Left colon (tissue), 2 donors: ENCODE data around the gene TRIP13. TPM values are rescaled to one million over a fixed set of nuclear protein-coding genes. Genes with fewer than 3 reads are reported as not detected.
A peak's percentile ranks its signal among the peaks of the same experiment; 100 is the strongest.

ENCODE experiments used
- ATAC-seq: fragments of 200-7000 bp; cut with Tn5 transposase; one replicate; pipeline ENCODE4 v1.9.1; 2020; ENCODE audit warnings: mild to moderate bottlenecking, moderate library complexity
- DNase-seq, 2 donors: peaks; one replicate each; pipeline ENCODE4 v3.0.0-alpha.2; 2020
- intact Hi-C, 2 donors: fragments of 100-400 bp; cut with DNase I in 1 of 2; cut with micrococcal nuclease in 1 of 2; formaldehyde crosslinking; loops; one replicate each; pipeline versions ENCODE4 v1.11.2 to v1.14.0; 2022; cut with DNase I, micrococcal nuclease
- total RNA-seq, 2 donors: library from RNA; stranded (reverse); fragmentation: NEBNext Ultra II Directional; extraction: Animal tissue kit (Norgen Biotek cat#: 25700); gene quantifications; one replicate each; pipeline ENCODE4 v1.2.1, GENCODE V29; 2021
- donor health status: DM: no; HTN: no; CAD: no.
- donor health status: DM: yes; HTN: yes; CAD: no.

Gene TRIP13
- total RNA-seq, 2 donors from 2014 or later, result 2.1 to 4.3 TPM

DNA sequence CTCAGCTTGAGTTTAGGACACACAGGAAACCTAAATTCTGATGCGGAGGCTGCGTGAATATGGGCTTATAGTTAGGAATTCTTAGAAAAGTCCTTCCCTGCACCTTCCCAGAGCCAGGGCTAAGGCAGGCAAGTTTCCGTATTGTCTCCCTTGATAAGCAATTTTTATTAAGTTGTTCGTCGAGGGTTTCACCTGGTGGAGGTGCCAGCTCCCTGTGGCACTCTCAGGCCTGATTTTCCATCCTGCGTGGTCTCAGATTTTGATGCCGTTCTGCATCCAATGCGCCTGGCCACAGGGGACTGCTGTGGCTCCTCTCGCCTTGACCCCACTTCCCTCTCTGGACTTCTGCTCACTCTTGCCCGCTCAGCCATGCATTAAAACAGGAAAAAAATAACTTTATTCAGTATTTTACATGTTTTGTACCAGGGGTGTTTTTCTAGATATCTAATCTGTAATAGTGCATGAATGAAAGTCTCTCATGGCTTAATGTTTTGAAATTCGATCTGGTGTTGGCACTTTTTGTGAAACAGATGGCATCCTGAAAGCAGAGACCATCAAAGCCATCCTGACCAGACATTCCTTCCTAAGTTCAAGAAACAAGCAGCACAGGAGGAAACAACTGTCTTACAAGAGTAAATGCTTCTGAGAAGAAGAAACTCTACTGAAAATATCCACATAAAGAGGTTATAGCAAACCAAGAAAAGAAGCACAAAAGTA is 50.7 kb downstream of the TRIP13 start:
- DNase-seq, result no peak
- no peak for ATAC-seq
- intact Hi-C loops, result no loop called here

DNA sequence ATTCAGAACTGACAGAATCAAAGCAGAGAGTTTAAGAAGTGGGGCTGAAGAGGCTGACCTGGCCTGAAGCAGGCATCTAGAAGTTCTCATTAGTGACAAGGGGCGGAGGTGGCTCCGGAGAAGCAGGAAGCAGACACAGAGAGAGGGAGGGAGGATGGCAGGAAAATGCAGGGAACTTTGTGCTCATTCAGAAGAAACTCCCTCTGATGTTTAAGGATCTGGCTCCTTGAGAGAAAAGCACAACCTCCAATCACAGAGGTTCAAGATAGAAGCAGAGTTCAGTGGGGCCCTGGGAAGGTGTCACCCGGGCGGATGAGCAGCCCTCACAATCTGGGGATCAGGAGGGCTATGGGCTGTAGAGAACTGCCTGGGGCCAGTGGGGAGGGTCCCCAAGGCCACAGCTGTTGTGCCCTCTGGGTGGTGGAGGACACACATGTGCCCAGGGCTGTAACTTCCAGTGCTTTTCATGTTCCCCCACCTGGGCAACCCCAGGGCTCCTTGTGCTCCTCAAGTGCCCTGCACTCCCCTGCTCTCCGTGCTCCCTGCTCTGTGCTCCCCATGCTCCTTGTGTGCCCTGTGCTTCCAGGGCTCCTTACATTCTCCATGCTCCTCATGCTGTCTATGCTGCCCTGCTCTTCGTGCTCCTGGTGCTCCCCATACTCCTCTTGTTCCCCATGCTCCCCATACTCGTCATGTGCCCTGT is 51.4 kb downstream of the TRIP13 start:
- intact Hi-C loops, result no loop called here
- peak; percentile 71 for ATAC-seq
- no peak for DNase-seq

DNA sequence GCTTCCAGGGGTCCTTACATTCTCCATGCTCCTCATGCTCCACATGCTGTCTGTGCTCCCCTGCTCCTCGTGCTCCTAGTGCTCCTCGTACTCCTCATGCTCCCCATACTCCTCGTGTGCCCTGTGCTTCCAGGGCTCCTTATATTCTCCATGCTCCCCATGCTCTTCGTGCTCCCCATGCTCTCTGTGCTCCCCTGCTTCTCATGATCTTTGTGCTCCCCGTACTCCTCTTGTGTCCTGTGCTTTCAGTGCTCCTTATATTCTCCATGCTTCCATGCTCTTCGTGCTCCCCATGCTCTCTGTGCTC is 51.9 kb downstream of the TRIP13 start:
- ATAC-seq, result no peak
- DNase-seq, result no peak
- intact Hi-C loops, result no loop called here

DNA sequence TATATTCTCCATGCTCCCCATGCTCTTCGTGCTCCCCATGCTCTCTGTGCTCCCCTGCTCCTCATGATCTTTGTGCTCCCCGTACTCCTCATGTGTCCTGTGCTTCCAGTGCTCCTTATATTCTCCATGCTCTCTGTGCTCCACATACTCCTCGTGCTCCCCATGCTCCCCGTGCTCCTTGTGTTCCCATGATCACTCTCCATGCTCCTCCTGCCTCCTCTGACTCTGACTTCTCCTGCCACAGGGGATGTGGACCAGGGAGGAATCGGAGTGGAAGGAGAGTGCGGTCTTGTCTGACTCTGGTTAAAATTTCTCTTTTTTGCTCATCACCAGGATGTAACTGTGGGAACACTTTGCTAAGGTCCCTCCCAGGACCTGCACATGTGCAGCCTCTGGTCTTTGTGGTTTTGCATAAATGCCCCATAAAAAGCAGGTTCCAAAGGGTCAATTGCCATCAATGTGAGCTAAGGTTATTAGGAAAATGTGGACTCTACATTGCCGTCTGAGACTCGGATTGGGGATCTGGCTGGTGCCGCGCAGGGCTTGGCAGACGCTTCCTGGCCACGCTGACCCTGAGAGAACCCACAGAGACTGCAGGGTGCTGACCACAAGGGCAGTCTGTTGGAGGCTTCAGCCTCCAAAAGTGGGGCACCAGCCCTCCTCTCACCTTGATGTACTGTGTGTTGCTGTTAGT is 52.5 kb downstream of the TRIP13 start:
- DNase-seq, result no peak
- ATAC-seq, result peak; percentile 72
- intact Hi-C loops, result no loop called here

DNA sequence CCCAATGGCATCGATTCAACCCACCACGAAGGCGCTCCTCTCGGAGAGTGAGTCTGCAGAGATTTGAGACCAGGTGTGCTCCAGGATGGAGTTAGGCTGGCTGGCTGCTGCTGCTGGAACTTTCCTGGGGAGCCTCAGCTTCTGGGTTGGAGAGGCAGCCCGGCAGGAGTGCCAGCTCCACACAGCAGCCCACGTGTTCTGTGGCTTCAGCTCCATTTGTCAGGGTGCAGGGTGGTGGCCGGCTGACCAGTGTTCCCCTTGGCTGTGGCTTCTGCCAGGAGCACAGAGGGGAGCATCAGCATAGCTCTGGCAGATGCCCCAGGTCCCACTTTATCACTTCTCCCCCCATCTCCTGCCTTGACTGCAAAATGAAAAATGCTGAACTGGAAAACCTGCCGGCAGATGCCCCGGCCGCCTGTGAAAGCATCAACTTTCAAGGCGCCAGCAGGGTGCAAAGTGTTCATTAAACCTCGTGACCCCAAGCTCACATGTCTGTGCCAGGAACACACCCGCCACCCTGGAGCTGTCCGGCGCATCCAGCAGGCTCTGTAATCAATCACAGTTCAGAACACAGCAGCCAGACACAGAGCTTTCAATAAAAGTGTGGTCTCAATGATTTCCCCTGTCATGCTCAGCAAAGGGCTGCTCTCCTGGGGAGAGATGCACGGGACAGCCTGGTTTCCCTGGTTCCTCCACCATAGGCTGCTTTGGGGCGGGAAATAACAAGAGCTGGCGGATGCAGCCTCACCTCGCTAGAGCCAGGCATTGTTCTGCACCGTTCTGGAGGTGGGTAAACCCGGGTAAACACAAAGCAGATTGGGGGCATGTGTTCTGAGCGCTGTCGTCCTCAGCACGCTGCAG is 53.2 kb downstream of the TRIP13 start:
- DNase-seq (no peak), ATAC-seq (peak; percentile 55)
- intact Hi-C loops, result no loop called here

DNA sequence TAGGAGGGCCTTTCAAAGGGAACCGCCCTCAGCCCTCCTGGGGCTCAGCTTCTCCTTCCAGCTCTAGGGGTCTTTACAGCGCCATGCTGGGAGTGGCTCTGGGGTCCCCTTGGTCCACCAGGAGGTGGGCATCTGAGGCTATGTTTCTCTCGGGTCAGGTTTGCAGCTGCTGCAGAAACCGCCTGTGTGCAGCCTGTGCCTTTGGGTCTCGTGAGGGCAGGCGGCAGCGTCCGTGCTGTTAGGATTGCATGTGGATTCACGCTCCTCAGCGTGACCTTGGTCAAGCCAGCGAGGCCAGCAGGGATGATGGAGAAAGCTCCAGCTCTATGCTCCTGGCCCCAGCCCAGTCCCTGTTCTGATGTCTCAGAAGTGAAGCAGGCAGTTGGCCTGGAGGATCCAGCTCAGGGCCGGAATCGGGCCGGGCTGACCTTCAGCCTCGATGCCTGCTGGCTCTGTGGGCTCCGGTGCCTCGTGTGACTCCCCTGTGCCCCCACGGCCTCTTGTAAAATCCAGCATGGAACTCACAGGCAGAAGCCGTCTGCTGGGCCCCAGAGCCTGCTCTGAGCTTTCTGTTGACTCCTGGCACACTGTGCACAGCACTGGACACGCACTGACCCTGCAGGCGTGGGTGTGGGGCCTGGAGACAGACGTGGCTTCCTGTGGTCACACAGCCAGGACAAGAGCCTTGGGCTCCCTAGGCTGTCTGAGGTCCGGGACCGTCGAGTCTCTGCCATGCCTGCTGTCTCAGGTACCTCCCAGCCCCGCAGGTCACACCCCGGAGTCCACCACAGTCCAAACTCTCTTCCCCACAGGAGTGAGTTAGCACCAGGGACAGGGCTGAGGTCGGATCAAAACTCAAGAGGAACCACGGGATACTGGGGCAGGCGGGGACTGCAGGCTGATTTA is 54.3 kb downstream of the TRIP13 start:
- DNase-seq (no peak), ATAC-seq (no peak)
- intact Hi-C loops, result no loop called here

DNA sequence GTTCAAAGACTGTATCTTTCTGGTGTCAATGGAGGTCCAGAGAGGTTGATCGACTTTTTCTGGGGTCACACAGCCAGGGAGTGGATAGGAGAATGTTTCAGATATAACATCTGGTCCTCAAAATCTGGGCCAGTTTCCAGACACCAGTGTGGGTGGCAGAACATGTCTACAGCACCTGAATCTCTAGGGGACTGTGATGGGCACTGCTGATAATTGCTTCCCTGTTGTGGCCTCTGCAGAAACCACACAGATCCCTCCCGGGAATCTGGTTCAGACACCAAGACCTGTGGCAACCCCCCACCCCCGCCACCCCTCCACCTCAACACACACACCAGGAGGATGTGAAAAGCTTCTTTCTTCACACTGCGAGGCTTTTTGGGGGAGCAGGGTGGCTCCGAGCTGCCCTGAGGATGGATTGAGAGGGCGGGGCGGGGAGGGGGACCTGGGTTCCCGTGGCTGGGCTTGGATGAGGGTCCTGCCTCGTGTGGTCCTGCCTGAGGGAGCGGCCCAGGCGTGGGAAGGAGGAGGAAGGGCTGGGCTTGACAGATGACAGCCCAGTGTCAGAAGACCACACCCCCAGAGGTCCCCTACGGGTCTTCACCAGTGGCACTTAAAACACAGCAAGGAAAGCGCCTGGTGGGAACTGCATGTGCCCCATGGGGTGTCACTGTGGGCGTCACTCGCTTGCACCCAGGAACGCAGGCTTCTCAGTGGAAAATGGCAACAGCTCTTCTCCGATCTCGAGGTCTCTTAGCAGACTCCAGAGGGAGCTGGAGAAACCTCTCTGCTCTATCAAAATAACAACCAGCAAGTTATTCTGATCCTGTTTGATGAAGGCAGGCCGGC is 55.2 kb downstream of the TRIP13 start:
- ATAC-seq (no peak), DNase-seq (no peak)
- intact Hi-C loops, result no loop called here

DNA sequence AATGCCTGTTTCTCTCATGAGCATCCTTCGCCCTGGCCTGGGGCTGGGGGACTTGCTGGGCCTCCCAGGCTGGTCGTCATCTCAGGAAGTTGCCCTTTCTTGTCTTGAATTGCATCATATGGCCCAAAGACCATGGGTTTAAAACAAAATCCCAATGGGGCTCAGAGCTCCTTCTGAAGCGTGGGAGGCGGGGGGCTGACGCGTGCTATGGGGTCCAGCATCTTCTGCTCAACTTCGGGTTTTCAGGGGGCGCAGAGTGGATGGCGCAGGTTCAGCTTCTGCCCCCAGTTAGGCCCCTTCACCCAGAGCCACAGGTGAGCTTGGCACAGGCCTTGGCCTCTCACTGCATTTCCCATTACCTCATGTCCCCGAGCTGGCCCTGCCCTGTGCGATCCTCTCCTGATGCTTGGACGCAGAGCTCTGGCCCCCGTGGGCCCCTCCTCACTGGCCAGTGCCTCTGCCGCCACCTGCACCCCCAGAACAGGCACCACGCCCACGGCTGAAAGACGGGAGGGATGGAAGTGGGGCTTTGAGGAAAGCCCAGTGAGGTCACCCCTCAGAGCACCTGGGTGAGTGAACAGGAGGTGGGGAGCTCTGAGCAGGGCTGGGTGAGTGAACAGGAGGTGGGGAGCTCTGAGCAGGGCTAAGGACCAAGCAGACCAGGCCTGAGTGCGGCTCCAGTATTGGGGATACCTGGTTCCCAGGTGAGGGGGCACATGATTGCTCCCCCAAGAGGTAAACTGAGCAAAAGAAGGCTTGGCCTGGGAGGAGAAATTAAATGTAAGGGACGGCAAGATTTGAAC is 56.0 kb downstream of the TRIP13 start:
- intact Hi-C loops, result no loop called here
- DNase-seq, result no peak
- no peak for ATAC-seq

DNA sequence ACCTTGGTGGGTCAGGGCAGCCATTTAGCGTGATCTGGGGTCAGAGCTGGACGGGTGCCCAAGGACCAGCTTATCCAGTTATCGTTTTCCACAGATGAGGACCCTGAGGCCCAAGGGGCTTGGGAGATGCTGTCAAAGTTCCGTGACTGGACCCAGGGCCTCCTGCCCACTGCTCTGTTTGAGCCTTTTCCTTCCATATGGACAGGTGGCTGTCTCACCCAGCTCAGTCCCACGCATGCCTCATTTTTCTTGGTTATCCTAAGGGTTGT is 56.5 kb downstream of the TRIP13 start:
- DNase-seq (no peak), ATAC-seq (no peak)
- intact Hi-C loops, result no loop called here

DNA sequence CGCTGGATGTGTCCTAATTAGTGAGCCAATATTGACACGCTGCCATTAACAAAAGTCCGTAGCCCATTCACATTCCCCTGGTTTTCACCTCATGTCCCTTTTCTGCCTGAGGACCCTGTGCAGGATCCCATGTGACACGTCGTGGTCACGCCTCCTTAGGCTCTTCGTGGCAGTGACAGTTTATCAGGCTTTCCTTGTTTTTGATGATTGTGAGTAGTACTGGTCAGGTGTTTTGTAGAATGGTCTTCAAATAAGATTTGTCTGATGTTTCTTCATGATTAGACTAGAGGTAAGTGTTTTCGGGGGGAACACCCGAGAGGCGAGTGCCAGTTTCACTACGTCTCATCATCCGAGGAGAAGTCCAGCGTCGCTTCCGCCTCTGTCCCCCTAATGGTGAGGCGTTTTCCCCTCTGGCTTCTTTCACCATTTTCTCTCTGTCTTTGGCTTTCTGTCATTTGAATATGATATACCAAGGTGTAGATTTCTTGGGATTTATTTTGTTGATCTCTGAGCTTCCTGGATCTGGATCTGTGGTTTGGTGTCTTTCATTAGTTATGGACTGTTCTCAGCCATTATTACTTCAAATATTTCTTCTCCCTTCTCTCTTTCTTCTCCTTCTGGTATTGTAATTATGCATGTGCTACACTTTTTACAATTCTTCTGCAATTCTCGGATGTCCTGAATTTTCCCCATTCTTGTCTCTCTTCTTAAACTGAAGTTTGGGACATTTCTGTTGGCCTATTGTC is 57.3 kb downstream of the TRIP13 start:
- ATAC-seq (no peak), DNase-seq (no peak)
- intact Hi-C loops, result no loop called here

DNA sequence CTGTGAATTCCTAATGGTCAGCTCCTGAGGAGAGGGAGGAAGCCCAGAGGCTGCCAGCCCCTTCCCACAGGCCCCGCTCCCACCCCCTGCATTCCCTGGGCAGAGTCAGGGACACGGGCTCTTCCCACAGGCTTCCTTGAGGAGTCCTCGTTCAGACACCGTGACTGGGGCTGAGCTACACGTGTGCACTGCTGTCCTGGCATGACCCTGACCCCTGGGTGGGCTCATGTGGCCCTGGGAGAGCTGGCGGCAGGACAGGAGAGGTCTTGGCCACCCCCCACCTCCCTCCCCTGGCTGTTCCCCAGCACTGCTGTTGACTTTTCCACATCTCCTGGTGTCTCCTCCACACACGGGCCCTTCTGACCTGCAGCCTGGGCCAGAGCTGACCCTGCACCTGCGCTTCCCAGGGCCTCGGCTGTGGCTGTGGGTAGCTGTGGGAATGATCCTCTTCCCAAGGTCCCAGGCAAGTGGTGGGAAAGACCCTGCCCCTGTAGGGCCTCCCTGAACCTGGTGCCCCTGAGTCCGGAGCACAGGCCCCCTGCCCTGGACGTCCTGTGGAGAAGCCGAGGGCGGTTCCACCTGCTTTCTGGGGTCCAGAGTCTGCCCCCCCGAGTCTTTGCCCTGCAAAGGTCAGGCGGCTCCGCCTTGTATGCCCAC is 59.4 kb downstream of the TRIP13 start:
- DNase-seq, result no peak
- intact Hi-C loops, result no loop called here

DNA sequence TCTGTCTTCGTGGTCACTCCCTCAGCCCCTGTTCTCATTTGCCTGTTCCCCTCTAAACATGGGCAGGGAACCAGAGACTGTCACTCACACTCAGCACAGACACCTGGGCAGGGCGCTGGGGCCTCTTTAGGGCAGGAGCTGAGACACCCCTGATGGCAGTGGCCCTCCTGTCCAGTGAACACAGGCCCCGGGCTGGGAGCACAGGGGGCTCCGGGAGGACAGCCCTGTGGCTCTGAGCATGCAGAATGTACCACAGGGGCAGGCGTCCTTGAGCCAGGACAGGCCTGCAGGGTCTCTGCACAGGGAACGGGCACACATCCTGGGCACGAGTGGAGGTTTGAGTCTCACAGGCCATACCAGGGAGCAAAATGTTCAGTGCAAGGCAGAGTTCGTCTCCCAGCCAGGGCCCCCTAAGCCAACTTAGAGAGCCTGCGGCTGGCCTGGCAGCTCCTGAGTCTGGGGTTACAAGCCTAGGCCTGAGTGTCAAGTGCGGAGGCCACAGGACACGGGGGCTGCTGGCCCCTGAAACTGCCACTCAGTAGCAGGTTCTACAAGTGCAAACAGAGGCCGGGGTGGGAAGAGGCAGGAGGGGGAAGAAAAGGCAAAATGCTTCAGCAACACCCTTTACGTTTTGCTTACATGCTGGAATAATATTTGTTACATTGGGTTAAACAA is 60.0 kb downstream of the TRIP13 start:
- ATAC-seq, result no peak
- DNase-seq, result no peak
- intact Hi-C loops, result no loop called here

More for the DNA sequence above, 59.4 kb downstream of the TRIP13 start:
- ATAC-seq, result no peak

DNA sequence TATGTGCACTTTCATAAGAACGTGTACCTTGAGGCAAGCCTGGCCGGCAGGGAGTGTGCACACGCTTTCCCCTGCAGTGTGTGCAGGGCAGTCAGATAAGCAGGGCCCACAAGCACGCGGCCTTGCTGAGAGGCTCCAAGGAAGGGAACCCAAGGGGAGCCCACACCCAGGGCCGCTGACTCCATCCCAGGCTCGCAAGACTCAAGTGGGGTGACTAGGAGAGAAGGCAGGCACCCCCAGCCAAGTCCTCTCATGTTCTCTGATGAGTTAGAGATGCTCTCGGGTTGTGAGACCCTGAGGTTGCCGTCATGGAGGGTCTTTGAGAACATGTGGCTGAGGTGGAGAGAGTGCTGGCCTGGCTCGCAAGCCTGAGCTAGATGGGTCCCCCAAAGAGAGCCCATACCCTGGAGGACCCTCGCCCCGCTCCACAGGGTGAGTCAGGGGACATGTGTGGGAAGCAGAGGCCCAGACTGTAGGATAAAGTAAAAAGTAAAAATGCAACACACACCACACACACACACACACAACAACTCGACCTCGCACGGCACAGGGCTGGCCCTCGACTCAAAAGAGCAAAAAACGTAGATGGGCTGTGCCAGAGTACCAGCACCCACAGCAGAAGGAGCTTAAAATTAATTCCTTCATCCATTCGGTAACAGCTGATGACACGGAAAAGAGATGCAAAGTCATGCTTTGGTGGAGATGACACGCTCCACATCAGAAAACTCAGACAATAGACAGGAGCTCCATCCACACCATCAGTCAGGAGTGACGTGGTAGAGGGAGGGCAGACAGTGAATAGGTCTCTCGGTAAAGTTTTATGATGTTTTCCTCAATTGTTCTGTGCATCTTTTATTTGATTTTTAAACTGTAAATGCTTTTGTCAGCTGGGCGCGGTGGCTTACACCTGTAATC is 61.1 kb downstream of the TRIP13 start:
- intact Hi-C loops, result no loop called here
- no peak for DNase-seq
- no peak for ATAC-seq
